SK-N-DZ (cell line): ENCODE results near the gene MLYCD.

ENCODE experiments used
- DNase-seq: peaks from one replicate; pipeline ENCODE4 v3.0.0-alpha.2; 2015; ENCODE audit warnings: low spot score

The MLYCD gene

DNA sequence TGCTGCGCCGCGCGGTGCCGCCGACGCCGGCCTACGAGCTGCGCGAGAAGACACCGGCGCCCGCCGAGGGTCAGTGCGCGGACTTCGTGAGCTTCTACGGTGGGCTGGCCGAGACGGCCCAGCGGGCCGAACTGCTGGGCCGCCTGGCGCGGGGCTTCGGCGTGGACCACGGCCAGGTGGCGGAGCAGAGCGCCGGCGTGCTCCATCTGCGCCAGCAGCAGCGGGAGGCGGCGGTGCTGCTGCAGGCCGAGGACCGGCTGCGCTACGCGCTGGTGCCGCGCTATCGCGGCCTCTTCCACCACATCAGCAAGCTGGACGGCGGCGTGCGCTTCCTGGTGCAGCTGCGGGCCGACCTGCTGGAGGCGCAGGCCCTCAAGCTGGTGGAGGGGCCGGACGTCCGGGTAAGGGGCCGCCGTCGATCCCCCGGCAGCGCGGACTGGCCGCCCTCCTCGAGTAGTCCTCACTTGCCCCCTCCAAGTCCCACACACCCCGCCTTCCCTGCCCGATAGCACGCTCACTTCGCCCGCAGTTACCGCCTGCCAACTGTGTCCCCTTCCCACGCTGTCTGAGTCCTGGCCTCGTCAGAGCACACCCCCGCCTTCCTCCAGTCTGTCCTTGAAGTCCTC, 470 bp downstream of the MLYCD start:
- DNase-seq: peak; percentile 49

DNA sequence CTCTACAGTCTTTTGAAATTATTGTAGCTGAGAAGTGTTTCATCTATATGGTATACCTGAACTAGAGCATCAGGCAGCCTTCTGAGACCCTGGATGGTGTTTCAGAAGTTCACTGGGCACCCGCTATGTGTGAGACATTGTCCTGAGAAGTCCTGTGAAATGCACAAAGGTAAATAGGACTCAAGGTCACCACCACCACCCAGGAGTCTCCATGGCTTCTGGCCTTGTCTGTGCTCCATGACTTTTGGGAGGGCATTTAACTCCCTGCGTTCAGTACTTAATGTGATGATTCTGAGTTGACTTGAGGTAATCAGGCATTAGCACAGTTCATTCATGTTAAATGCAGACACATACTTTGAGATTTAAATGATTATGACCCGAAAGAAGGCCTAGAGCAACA, 1.1 kb downstream of the MLYCD start:
- DNase-seq: no peak

DNA sequence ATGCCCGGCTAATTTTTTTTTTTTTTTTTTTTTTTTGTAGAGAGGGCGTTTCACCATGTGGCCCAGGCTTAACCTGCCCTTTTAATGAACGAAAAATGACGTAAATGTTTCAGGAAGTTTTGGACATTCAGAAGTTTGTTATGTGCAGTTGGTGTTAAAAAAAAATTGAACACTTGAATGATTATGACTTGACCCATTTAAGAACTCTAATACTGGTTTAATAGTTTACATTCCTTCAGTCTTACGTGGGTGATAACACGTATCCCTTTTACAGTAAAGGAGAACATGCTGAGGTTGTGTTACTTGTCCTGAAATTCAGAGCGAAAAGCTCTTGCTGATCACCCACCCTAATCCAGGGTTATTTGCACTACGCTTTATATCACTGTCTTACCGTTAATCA, 1.7 kb downstream of the MLYCD start:
- DNase-seq: no peak

DNA sequence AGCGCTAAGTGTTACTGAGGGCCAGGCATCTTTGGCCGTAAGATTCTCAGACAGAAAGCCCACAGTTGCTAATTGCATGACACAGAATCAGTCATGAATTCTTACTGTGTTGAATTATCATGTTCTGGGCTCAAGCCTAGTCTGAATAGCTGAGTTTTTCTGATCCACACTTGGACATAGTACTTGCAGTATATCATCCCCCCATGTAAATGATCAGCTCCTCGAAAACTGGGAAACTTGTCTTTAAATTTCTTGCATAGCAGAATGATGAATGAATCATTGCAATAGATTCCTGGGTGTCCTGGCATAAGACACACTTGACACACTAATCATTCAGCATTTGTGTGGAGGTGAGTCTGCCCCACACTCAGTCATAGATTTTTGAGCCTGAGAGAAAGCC, 2.2 kb downstream of the MLYCD start:
- DNase-seq: no peak

DNA sequence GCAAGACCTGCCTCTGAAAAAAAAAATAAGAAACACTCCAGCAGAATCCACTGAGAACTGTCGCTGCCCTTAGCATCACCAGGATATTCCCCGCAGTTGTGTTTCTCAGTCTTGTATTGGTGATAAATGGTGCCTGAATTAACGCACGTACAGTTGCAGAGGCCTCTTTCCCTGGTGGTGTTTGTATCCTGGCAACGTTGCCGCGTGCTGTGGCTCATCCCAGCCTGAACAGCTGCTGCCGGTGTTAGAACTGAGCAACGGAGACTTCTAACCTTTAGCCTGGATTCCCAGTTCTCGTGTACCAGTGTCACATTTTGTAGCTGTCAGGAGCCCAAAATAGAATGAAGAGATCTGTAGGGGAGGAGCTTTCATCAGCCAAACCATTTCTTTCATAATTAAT, 4.8 kb downstream of the MLYCD start:
- no peak for DNase-seq

DNA sequence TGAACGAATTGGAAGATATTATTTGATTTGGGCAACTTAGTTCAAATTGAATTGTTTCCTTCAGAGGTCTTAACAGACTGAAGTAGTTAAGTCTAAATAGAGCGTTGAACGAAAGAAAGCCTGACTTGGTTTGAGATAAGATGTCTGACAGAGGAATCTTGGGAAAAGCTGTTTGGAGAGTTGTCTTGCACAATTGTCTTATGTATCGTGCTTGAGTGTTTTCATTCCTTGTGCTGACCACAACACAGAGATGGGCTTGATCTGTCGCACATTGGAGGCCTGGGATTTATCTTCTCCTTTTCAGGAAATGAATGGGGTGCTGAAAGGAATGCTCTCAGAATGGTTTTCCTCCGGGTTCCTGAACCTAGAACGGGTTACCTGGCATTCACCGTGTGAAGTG, 7.8 kb downstream of the MLYCD start:
- no peak for DNase-seq

DNA sequence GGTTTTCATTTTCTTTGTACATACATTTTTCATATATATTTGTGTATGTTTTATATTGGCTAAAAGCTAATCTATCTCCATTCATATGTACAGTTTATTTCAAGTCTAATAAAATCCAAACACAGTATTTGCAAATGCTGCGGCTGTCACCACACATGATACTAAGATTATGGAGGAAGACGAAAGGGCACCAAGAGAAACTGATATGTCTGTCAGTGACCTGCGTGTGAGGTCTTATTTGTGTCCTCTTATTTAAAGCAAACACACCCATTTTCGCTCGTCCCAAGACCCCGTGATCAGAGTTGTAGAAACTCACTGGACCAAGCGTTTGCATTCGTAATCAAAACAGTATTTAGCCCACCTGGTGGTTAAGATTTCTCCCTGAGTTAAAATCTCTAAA, 8.2 kb downstream of the MLYCD start:
- DNase-seq: no peak

DNA sequence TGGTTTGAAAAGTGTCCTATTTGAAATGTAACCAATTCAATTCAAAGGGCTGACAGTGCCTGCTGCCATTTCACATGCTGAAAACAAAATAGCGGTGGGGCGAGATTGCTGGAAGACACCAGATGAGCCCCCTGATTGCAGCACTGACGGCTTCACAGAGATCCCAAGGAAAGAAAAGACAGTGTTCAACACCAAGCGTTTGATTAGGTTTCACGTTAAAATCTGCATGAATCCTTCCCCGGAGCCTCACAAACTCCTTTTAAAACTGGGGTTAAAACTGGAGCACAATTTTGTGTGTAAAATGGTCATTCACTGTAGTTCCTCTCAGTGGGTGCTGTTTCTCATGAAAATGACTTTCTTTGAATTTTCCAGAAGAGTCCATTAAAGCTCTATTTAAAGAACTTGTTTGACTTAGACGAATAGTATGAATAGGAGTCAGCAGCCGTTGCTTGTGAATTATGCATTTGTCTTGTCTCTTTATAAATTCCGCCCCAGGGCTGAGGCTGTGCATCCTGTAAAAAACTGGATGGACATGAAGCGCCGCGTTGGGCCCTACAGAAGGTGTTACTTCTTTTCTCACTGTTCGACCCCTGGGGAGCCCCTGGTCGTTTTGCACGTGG, 8.8 kb downstream of the MLYCD start:
- no peak for DNase-seq

DNA sequence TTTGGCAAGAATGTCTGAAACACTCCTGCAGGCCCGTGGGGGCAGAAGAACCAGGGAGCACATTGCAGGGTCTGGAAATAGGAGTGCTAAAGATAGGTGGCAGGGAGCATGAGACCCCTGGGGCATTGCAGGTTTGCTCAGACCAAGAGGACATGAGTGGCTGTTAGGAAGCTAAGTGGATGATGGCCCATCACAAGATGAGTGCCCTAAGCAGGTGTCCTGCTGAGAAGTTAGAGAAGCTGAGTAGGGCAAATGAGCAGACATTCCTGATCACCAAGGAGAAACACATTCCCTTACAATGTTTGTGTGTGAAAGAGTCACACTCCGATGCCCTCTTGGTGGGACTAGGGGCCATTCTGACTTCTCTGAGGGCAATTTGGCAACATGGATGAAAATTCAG, 9.9 kb downstream of the MLYCD start:
- DNase-seq: no peak

DNA sequence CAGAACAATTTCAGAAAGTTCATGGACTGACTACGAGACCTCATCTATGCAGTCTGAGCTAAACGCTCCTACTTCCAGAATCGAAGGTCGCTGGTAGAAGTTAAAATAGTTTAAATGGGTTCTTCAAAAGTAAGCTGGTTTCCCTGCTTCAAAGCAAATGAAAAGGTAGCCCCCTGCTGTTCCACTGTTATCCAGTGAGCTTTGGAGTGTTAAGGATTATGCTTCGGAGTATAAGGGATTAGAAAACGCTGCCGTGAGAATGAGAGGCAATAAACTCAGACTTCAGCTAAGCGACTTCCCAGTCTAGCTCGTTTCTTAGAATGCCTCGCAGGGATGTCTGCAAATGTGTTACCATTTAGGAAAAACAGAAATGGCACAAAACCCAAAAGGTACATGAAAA, 12.4 kb downstream of the MLYCD start:
- DNase-seq: no peak

DNA sequence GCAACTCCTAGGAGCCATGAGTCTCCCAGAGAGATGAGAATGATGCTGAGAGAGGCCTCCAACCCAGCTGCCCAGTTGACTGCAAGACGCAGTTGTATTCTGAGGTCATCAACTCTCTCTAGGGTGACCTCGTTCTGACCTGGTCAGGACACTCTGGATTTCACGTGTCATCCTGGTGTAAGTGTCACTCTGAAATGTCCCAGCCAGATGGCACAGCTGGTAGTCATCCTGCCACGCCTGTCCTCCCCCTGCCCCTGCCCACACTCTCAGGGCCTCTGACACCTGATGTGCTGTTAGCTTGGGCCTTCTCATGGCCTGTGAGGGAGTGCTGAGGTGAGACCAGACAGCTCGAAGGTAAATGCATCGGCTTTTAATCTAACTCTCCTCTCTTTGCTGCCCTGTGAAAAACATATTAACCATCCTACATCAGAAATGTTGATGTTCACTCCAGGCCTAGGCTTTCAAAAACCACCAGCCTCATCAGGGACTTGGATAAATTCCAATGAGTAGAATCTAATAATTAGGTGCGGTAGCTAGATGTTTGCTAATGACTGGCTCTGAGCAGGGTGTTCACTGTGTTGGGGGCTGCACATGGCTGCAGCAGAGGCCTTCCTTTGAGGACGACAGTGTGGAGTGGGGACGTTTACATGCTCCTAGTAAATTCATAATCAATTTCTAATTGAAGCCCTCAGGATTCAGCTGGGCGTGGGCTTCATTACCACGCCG, 13.8 kb downstream of the MLYCD start:
- no peak for DNase-seq

DNA sequence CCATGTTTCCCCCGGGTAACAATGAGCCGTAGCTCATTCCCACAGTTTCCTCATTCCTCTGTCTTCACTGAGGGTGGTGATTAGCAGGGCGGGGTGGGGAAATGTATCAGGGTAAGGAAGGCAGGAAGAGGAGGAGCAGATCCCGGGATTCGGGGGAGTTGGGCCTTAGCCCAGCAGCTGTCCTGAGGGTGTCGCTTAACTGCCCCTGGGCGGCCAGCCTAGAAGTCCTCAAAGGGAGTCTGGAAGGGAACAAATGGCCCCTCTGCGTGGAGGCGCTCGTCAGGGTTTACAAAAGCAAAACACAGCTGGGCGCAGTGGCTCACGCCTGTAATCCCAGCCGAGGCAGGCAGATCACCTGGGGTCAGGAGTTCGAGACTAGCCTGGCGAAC, 14.3 kb downstream of the MLYCD start:
- DNase-seq: no peak

DNA sequence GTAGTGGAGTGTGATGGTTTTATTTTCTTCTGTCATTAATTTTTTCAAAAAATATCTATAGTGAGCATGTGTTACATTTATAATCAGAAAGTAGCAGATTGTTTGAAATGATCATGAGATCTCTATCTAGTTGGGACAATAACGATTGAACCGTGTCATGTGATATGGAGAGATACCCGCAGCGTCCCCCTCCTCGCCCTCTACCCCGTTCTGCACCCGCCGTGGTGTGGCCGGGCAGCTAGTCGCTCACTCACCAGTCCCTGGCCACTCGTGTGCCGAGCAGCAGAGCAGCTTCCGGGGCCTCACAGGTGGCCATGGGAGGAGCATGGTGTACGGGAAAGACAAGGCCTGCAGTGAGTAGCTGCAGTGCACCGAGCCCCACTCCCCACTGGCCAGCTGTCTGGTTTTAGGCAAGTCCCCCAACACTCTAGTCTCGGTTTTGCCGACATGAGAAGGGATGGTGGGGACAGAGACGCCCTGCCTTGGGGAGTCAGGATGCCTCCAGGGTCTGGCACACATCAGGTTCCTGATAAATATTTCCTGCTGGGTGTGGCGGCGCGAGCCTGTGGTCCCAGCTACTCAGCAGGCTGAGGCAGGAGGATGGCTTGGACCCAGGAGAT, 15.3 kb downstream of the MLYCD start:
- no peak for DNase-seq

DNA sequence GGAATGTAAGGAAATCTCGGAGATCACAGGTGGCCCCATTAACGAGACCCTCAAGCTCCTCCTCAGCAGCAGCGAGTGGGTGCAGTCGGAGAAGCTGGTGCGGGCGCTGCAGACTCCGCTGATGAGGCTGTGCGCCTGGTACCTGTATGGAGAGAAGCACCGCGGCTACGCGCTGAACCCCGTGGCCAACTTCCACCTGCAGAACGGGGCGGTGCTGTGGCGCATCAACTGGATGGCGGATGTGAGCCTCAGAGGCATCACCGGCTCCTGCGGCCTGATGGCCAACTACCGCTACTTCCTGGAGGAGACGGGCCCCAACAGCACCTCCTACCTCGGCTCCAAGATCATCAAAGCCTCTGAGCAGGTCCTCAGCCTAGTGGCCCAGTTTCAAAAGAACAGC, 16.2 kb downstream of the MLYCD start:
- DNase-seq: no peak

DNA sequence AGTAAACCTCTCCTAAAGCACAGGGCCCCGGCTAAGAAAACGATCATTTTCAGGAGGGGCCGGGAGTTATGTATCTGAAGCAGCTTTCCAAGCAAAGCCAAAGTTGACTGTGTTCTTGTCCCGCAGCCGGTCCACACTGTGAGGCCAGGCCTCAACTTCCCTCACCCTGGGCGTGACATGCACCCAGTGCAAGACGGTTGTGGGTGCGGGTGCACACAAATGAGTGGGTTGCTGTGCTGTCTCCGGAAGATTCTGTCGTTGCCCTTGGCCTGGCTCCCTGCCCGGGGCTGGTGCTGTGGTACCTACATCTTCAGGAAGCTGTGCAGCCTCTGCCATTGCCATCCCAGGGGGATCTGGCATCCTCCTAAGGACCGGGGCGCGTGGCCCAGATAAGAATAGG, 16.6 kb downstream of the MLYCD start:
- DNase-seq: no peak

DNA sequence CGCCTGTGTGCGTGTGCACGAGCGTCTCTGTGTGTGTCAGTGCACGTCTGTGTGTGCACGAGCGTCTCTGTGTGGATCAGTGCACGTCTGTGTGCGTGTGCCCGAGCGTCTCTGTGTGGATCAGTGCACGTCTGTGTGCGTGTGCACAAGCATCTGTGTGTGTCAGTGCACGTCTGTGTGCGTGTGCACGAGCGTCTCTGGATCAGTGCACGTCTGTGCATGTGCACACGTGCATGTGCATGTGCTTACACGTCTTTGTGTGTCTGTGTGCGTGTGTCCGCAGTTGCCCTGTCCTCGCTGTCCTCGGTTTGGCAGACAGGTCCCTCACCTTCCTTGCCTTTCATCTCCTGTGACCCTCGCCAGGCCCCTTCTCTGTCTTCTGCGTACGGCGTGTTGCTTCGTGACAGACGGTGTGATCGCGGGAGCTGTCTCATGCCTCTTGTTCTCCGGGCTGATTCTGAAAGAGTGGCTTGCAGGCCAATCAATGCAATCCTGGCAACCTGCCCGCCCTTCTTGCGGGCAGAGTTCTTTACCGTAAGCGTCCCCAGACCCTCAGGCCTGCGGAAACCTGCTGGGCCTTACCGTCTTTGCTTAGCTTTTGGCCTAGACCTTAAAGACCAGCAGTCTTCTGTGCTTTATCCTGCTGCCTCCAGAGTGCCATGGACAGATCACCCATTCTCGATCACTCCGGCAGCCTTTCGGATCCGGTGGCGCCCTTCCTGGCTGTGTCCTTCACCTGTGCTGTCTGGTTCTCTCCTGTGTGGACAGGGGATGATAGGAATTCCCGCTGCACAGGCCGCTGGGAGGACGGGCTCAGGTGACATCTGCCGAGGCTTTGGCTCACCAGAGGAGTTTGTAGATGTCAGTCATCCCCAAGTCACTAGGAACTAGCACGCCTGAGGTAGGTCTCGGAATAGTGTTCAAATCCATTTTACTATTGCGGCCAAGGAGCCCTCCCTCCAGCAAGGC, 18.5 kb downstream of the MLYCD start:
- DNase-seq: no peak

DNA sequence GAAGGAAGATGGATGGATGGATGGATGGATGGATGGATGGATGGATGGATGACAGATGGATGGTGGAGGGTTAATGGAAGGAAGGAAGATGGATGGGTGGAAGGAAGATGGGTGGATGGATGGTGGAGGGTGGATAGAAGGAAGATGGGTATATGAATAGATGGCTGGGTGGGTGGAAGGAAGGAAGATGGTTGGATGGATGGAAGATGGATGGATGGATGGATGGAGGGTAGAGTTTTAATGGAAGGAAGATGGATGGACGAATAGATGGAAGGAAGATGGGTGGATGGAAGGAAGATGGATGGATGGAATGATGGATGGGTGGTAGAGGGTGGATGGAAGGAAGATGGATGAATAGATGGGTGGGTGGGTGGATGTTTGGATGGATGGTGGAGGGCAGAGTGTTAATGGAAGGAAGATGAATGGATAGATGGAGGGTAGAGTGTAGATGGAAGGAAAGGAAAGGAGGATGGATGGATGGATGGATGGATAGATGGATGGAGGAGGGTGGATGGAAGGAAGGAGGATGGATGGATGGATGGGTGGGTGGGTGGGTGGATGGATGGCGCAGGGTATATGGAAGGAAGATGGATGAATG, 22.1 kb downstream of the MLYCD start:
- no peak for DNase-seq

DNA sequence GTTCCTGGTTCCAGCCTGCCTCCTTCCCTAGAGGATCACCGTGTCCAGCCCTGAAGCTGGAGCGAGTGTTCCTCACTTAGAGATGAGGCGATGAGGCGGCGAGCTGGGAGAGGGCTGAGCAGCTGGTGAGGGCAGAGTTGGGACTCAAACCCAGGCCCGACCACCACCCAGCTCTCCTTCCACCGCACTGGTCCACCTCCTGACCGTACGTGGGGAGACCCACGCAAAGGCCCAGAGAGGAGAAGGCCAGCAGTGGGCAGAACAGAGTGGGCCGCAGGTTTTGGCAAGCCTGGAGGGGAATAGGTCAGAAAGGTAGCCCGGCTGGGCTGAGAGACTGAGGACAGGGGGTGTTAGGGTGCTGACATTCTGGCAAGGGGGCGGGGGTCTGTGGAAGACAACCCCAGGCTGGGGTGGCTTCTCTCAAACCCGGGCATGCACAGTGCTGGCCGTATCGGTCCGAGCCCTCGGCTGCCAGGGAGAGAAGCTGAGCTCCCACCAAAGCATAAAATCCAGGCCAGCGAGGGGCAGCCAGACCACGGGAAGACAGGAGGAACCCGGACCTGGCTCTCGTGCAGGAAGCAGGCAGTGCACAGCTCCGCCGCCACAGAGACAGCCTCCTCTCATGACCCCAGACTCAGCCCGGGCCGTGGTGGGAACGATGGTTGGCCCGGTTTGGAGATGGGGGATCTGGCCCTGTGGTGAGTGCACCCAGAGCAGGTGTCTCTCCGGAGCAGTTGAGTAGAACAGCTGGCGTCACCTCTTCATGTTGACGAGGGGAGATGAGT, 24.9 kb downstream of the MLYCD start:
- DNase-seq: no peak

DNA sequence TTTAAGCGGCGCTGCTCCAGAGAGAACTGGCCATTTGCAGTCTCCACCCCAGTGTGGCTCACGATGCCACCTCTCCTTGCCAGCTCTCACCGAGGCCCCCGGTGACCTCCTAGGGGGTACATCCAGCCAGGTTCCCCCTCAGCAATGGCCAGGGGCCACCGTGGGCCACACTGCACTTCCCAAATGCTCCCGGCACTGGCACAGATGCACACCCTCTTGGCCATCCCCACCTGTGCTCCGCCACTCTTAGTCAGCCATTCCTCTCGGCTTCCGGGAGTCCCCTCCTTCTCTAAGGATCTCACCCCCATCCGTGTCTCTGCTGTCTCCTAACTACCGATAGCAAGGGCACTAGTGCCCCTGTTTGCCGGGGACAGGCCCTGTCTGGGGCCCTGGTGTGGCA, 25.8 kb downstream of the MLYCD start:
- DNase-seq: no peak

DNA sequence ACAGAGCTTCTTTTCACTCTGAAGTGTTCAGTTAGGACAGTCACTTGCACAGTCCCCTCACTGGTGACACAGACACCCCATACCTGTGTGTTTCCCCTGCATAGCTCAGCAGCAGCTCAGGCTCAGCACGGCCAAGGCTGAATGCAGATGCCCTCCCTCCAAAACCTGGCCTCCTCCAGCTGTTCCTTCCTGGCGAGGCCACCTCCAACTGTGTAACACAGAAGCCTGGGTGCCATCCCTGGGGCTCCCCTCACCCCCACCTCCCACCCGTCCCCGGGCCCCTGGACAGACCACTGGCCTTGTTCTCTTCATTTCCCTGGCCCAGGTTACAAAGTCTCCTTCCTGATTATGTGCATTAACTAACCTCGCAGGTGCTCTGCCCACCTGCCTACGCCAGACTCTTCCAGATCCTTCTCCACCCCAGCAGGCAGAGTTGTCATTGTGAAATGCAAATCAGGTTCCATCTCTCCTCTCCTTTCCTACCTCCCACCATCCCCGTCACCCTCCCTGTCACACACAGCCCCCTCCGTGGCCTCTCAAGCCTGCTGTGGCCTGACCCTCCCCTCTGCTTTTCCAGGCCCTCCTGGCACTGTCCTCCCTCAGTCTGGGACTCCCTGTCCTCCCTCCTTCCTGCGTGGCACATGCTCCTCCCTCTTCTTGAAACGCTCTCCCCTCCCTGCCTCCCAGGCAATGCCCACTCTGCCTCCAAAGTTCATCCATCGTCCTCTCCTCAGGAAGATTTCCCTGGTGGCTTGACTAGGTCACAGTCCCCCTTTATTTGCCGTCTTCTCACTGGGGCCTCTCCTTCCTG, 26.4 kb downstream of the MLYCD start:
- no peak for DNase-seq
